Ovary (tissue), 3 donors: ENCODE results near the gene UBP1.

Experiments used
- CTCF ChIP-seq, 3 donors: fragments of 450-650 bp in 2 of 3; fragments of 200-600 bp in 1 of 3; IDR thresholded peaks; one replicate each; pipeline versions ENCODE4 v1.5.1 to v1.8.0; 2016 to 2022; ENCODE audit warnings: antibody characterized with exemption in 3 of 3, mild to moderate bottlenecking in 1 of 3
- EP300 ChIP-seq: sonication (generic); formaldehyde crosslinking; IDR thresholded peaks from one replicate; pipeline ENCODE4 v1.6.1; 2017; ENCODE audit warnings: antibody characterized with exemption
- POLR2A ChIP-seq: fragments of 450-650 bp; IDR thresholded peaks from one replicate; pipeline ENCODE4 v1.6.1; 2017; ENCODE audit warnings: antibody characterized with exemption, mild to moderate bottlenecking, moderate library complexity
- donor health status: DM: no; HTN: no; CAD: no.

- TF ChIP-seq CTCF (IDR thresholded peaks at IDR 0.05) (no peak), EP300 (no peak), POLR2A (no peak)
These were observed 41.8 kb downstream of the UBP1 start for GRCh38 chr3:33398410-33398809.
